Common myeloid progenitor, CD34-positive (primary cell): ENCODE measurements around the gene EHD1.

Experiments used
- CTCF ChIA-PET: fragments of 350-600 bp; sonication (Branson Sonifier 250); formaldehyde crosslinking; loops from one replicate; lab custom pipeline; 2021; ENCODE audit warnings: antibody characterized with exemption; lab: Charles Lee
- POLR2A ChIA-PET: fragments of 350-600 bp; sonication (Branson Sonifier 250); formaldehyde crosslinking; loops from one replicate; lab custom pipeline; 2021; ENCODE audit warnings: antibody characterized with exemption; lab: Charles Lee
- DNase-seq, 3 donors: peaks; one replicate each; pipeline versions ENCODE4 v3.0.0 to v3.0.0-alpha.2; 2013
- H3K27ac ChIP-seq, 2 experiments: 1 replicate in 1 of 2; 2 replicates in 1 of 2; pipeline ENCODE4 v1.7.0; 2013; ENCODE audit warnings: inconsistent platforms in 2 of 2, low read length in 2 of 2, mild to moderate bottlenecking in 2 of 2, low read depth in 1 of 2, moderate library complexity in 1 of 2; ENCODE audit not compliant: severe bottlenecking in 2 of 2, insufficient read depth in 1 of 2, poor library complexity in 1 of 2
- H3K27me3 ChIP-seq, 5 experiments: replicated peaks in 2 of 5; 1 replicate in 3 of 5; 2 replicates in 2 of 5; pipeline versions ENCODE4 v1.6.1 to v1.7.0; 2013; ENCODE audit warnings: low read length in 4 of 5, mild to moderate bottlenecking in 2 of 5, moderate library complexity in 2 of 5, inconsistent platforms in 1 of 5; ENCODE audit not compliant: insufficient read depth in 5 of 5, control insufficient read depth in 4 of 5
- H3K36me3 ChIP-seq, 4 experiments: 1 replicate in 2 of 4; 2 replicates in 2 of 4; pipeline versions ENCODE4 v1.6.1 to v1.7.0; 2013; ENCODE audit warnings: low read length in 3 of 4, control low read depth in 1 of 4, mild to moderate bottlenecking in 1 of 4; ENCODE audit not compliant: control insufficient read depth in 4 of 4, insufficient read depth in 4 of 4
- H3K4me1 ChIP-seq, 4 experiments: 1 replicate in 3 of 4; 2 replicates in 1 of 4; pipeline versions ENCODE4 v1.6.1 to v1.7.1; 2013; ENCODE audit warnings: low read length in 3 of 4, mild to moderate bottlenecking in 3 of 4, control low read depth in 1 of 4, inconsistent platforms in 1 of 4, moderate library complexity in 1 of 4; ENCODE audit not compliant: control insufficient read depth in 4 of 4, insufficient read depth in 4 of 4; ENCODE audit errors: control extremely low read depth in 1 of 4
- H3K4me3 ChIP-seq, 7 experiments: 1 replicate in 4 of 7; 2 replicates in 3 of 7; pipeline versions ENCODE4 v1.5.1 to v1.7.0; 2013; ENCODE audit warnings: mild to moderate bottlenecking in 7 of 7, low read length in 6 of 7, moderate library complexity in 6 of 7, inconsistent platforms in 2 of 7, low read depth in 2 of 7, control low read depth in 1 of 7; ENCODE audit not compliant: insufficient read depth in 4 of 7, control insufficient read depth in 1 of 7; ENCODE audit errors: extremely low read depth in 1 of 7
- H3K9me3 ChIP-seq, 5 experiments: 1 replicate in 4 of 5; 2 replicates in 1 of 5; pipeline versions ENCODE4 v1.6.1 to v1.7.1; 2013; ENCODE audit warnings: low read length in 4 of 5, mild to moderate bottlenecking in 2 of 5, inconsistent platforms in 1 of 5, low read depth in 1 of 5, moderate library complexity in 1 of 5; ENCODE audit not compliant: control insufficient read depth in 4 of 5, insufficient read depth in 2 of 5; ENCODE audit errors: control extremely low read depth in 1 of 5
- WGBS: methylation state at CpG from one replicate; pipeline ENCODE4 v1.1.5; 2013; ENCODE audit not compliant: insufficient coverage; 5-methylcytosine and 5-hydroxymethylcytosine counted together

EHD1 gene

DNA sequence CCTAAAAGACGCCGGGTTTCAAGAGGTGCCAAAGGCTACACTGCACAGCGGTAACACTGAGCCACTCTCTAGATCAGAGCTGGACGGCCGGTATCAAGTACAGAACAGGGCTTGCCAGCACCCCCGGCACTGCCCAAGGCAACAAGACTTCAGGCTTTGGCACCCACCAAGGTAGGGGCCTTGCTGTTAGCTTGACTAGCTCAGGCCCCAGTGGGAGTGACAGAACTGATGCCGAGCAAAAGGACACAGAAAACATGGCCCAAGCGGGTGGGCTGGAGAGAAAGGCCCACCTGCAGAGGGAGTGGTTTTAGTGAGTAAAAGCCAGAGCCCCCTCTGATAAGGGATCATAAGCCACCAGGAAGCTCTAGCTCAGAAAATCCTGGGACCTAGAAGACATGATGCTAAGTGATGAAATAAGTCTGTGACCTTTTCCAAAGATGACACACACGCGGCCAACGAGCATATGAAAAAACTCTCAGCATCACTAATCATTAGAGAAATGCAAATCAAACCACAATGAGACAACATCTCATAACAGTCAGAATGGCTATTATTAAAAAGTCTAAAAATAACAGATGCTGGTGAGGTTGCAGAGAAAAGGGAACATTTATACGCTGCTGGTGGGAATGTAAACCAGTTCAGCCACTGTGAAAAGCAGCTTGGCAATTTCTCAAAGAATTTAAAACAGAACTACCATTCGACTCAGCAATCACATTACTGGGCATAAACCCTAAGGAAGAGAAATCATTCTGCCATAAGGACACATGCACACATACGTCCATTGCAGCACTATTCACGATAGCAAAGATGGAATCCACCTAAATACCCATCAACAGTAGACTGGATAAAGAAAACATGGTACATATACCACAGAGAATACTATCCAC is 12.9 kb downstream of the EHD1 start:
- CTCF ChIA-PET: interaction anchor here (0.7 to 33.3 kb wide), 4 partner anchors 16 to 131 kb away, joined by 3 to 1071 read pairs (median 136); partner anchors contain the start of genes BATF2, CDC42BPG and EHD1
- H3K4me3 ChIP-seq: no peak overlapping the region
- DNase-seq: no peak
- H3K27ac ChIP-seq: peak overlapping the region in 1 of 2 experiments; percentile 64
- no peaks in the 10 kb centered on the region for H3K9me3 ChIP-seq
- 97% methylated on average over 9 of the region's 15 CpGs for WGBS
- H3K27me3 ChIP-seq: no peaks in the 10 kb centered on the region
- H3K4me1 ChIP-seq: peaks cover 7 to 62% (median 51%) of the 10 kb centered on the region in 4 experiments
- POLR2A ChIA-PET: interaction anchor here (1.0 to 1.3 kb wide), 2 partner anchors 12 to 17 kb away, joined by 3 to 4 read pairs; no protein-coding TSS in a partner anchor
- peaks cover 0 to 32% (median 6%) of the 10 kb centered on the region in 4 experiments for H3K36me3 ChIP-seq

- POLR2A ChIA-PET: interaction anchor here (0.9 to 1.3 kb wide), 4 partner anchors 9 to 17 kb away, joined by 3 to 4 read pairs (median 4); no protein-coding TSS in a partner anchor
- H3K27ac ChIP-seq: peak overlapping the region in 1 of 2 experiments; percentile 64
- peaks cover 0 to 26% (median 6%) of the 10 kb centered on the region in 4 experiments for H3K36me3 ChIP-seq
- CTCF ChIA-PET: interaction anchor here (0.7 to 33.3 kb wide), 5 partner anchors 15 to 132 kb away, joined by 3 to 1071 read pairs (median 3); partner anchors contain the start of genes BATF2, CDC42BPG and EHD1
- H3K4me3 ChIP-seq: no peak overlapping the region
- H3K27me3 ChIP-seq: no peaks in the 10 kb centered on the region
- peaks cover 7 to 62% (median 51%) of the 10 kb centered on the region in 4 experiments for H3K4me1 ChIP-seq
- no peaks in the 10 kb centered on the region for H3K9me3 ChIP-seq
- DNase-seq: peak in 2 of 3 donors; percentile 55 to 64
- 67% methylated on average over 16 of the region's 18 CpGs for WGBS
Observed at GRCh38 chr11:64864473-64865285, 13.7 kb downstream of the EHD1 start.

DNA sequence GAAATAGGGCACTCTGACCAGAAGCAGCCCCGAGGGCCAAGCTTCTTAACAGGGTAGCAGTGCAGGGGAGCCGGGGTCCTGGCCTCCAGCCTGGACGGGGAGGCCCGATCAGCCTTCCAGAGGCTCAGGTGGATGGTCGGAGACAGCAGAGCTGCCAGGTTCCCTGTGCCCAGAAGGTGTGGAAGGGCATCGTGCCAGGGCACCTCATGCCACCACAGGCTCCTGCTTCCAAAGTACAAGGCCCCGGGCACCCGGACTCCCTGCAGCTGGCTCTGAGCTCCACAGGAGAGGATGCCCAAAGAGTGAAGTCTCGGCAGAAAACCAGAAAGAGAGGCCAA is 14.3 kb downstream of the EHD1 start:
- 87% methylated on average over 9 of the region's 9 CpGs for WGBS
- Histone ChIP-seq H3K36me3 (peaks cover 0 to 21% (median 6%) of the 10 kb centered on the region in 4 experiments), H3K9me3 (no peaks in the 10 kb centered on the region), H3K27ac (peak overlapping the region in 1 of 2 experiments; percentile 64), H3K4me1 (peaks cover 13 to 63% (median 52%) of the 10 kb centered on the region in 4 experiments), H3K27me3 (no peaks in the 10 kb centered on the region), H3K4me3 (no peak overlapping the region)
- ChIA-PET POLR2A (interaction anchor here (0.9 to 1.3 kb wide), 5 partner anchors 9 to 16 kb away, joined by 3 to 4 read pairs (median 4); partner anchors contain the start of gene EHD1), CTCF (interaction anchor here (0.9 to 33.3 kb wide), 3 partner anchors 14 to 25 kb away, joined by 3 to 1071 read pairs (median 268); partner anchors contain the start of genes CDC42BPG and EHD1)
- no peak for DNase-seq

DNA sequence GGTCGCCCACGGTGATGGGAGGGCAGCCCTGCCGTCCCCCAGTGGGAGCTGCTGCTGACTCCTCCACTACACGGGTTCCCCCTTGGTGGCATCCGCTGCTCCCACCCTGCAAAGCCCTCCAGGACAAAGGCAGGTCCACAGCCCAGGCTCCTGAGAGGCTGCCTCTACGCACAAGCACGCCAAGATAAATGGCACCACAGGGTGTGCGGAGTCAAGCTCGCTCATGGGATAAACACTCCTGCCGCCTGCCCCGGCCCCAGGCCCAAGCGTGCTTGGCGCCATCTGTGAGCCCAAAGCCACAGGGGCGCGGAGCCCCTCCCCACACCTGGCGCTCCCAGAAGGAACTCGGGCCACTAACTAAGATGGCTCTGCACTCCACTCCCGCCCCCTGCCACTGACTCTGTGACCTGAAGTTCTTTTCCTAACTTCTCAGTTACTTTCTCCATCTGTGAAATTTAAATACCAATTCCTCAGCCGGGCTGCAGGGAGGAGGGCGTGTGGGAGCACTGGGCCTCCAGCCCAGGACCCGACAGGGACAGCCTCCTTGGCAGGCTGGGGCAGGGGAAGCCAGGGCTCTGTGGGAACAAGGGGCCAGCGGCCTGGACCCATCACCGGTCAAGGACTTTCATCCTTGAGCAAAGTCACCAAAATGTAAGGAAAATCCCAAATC is 14.9 kb downstream of the EHD1 start:
- ChIA-PET CTCF (interaction anchor here (0.9 to 33.3 kb wide), 3 partner anchors 14 to 27 kb away, joined by 3 to 1071 read pairs (median 268); partner anchors contain the start of genes CDC42BPG and EHD1), POLR2A (interaction anchor here (0.9 kb wide), 3 partner anchors 10 to 15 kb away, joined by 4 read pairs; partner anchors contain the start of gene EHD1)
- Histone ChIP-seq H3K4me3 (no peak overlapping the region), H3K9me3 (no peaks in the 10 kb centered on the region), H3K4me1 (peaks cover 15 to 69% (median 57%) of the 10 kb centered on the region in 4 experiments), H3K27me3 (no peaks in the 10 kb centered on the region), H3K27ac (no peak overlapping the region), H3K36me3 (peaks cover 0 to 21% (median 6%) of the 10 kb centered on the region in 4 experiments)
- DNase-seq: no peak
- 95% methylated on average over 23 of the region's 23 CpGs for WGBS

GRCh38 chr11:64862987-64863390 is 15.4 kb downstream of the EHD1 start:
- H3K4me1 ChIP-seq: peaks cover 15 to 74% (median 60%) of the 10 kb centered on the region in 4 experiments
- 82% methylated on average over 9 of the region's 9 CpGs for WGBS
- CTCF ChIA-PET: interaction anchor here (0.9 to 33.3 kb wide), 3 partner anchors 13 to 27 kb away, joined by 3 to 1071 read pairs (median 268); partner anchors contain the start of genes CDC42BPG and EHD1

More at GRCh38 chr11:64862987-64863390, 15.4 kb downstream of the EHD1 start:
- Histone ChIP-seq H3K9me3 (no peaks in the 10 kb centered on the region), H3K36me3 (peaks cover 0 to 16% (median 5%) of the 10 kb centered on the region in 4 experiments), H3K4me3 (no peak overlapping the region), H3K27ac (no peak overlapping the region), H3K27me3 (no peaks in the 10 kb centered on the region)
- no peak for DNase-seq
- POLR2A ChIA-PET: no interaction called here
